ENCODE measurements around the gene TMIE.

Gene TMIE

DNA sequence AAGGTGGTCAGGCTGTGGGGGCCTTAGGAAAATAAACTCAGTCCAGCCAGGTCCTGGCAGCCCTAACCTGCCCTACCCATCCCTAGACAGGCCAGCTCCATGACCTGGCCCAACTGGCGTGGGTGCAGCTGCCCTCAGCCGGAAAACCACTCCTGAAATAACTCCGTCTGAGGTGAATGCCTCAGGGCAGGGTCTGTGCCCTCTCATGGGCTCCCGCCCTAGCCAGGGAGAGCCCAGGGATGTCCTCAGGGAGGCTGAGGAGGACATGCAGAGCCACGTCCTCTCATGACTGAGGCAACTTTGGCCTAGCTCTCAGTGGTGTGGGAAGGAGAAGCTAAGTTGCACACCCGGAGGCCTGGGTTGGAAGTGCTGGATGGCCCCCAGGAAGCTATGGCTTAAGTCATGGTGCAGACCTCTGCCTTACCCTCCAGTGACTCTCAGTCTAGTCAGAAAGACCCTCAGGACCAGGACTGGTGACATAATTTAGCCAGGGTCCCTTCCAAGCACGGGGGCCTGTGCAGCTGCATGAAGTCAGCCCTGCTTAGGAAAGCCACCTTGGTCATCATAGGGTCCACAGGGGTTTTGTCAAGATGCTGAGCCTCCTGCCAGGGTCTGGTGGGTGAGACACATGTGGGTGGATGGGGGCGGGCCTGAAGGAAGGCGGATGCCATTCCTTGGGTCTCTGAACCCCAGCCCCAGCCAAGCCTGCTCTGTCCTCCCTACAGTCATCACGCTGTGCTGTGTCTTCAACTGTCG lies 7.4 kb downstream of the TMIE start:
- DNase-seq (ENCODE audit: low read depth in 2 of 2): no peak

DNA sequence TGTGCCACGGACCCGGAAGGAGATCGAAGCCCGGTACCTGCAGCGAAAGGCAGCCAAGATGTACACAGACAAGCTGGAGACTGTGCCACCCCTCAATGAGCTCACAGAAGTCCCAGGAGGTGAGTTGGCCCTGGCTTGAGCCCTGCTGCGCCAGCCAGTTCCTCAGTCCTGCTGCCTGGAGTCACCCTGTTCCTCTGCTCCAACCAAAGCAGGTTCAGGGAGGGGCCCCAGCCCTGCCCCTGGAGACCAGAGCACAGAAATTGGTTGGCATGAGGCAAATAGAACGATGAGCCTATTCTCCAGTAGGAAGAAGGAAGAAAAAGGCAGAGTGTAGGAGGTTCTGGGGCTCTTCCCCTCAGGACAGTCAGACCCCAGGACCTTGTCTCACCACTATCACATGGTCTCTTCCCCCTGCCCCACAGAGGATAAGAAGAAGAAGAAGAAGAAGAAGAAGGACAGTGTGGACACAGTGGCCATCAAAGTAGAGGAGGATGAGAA lies 8.0 kb downstream of the TMIE start:
- DNase-seq (ENCODE audit: low read depth in 2 of 2): no peak

DNA sequence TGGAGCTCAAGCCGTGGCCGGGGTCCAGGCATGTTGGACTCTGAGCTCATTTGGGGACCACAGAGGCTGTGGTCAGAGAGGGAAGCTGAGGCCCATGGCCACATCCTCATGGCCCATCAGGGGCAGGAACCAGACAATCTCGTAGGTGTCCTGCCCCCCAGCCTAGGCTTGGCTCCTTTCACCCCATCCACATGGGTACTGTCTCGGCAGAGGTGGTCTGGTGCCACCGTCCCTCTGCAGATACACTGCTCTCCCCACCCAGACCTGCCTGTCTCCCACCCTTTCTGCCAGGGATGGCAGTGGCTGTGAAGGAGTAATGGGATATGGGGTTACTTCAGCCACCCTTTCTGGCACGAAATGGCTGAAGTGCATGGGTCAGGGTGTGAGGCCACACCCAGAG lies 8.5 kb downstream of the TMIE start:
- no peak for DNase-seq (ENCODE audit: low read depth in 2 of 2)

DNA sequence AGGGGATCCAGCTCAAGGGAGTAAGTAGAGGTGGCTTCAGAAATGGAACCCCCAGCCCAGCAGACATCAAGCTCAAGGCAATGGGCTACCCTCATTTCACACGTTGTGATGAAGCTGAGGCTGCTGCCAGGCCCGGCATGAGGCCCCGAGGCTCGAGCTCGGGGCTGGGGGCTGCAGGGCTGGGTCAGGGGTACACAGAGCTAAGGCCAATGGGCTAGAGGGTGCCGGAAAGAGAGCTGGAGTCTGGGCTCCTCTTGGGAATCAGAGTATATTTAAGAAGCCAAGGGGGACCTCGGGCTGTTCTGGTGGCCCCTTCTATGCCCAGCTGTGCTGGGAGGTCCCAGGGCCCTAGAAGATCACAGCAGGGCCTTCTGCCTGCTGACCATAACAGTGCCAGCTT lies 9.0 kb downstream of the TMIE start:
- DNase-seq (ENCODE audit: low read depth in 2 of 2): no peak

DNA sequence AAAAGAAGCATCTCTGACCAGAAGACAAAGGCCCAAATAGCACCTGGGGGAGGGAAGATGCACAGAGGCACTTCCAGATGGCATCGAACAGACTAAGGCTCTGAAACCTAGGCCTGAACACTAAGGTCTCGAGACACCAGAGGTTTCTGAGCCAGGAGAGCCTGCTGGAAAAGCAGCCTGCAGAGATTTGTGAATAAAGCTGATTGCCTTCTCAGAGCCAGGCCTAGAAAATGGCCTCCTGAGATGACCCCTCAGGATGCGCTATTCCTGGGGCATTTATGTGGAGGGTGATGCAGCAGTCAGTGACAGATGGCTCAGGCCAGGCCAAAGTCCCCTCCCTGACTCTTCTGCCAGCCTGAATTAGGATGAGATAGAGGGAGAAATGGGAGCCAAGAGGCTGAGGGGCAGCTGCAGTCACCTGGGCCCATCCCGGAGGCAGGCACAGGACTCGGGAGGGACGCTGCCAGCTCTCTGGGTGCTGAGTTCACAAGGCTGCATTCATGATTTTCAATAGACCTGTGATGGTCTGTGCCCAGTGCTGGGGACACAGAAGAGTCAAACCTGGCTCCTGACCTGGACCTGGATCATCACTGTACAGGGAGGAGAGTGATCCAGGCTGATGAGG lies 9.6 kb downstream of the TMIE start:
- no peak for DNase-seq (ENCODE audit: low read depth in 2 of 2)

DNA sequence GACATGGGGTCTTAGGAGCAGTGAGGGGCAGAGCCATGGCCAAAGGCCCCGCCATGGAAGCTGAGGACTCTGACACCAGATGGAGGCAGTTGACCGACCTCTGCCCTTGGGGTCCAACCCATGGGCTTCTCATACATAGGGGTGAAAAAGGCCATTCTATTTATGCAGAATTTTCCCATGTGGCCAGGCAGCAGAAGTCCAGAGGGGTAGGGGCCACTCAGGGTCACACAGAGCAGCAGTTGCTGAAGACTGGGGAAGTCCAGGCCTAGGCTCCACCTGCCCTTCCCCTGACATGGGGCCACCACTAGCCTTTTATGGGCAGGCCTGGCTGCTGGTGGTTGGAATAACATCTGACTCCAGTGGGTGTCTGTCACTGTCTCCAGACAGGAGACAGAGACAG lies 10.1 kb downstream of the TMIE start:
- DNase-seq (ENCODE audit: low read depth in 2 of 2): no peak

DNA sequence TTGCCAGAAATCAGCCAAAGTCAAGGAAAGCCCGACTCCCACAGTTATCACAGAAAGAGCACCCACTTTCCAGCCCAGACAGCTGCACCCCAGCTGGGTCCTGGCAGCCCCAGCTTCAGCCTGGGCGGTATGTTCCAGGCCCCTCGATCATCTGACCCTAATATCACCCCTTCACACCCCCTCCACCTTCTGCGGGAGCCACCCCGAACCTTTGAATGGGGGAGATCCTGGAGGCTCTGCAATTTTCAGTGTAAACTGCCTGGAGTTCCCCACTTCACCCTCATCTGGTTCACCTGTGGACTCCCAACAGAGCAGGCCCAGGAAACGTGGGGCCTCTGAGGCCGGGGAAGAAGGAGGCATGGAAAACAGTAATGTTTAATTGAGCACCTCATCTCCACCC lies 10.6 kb downstream of the TMIE start:
- DNase-seq (ENCODE audit: low read depth in 2 of 2): no peak

DNA sequence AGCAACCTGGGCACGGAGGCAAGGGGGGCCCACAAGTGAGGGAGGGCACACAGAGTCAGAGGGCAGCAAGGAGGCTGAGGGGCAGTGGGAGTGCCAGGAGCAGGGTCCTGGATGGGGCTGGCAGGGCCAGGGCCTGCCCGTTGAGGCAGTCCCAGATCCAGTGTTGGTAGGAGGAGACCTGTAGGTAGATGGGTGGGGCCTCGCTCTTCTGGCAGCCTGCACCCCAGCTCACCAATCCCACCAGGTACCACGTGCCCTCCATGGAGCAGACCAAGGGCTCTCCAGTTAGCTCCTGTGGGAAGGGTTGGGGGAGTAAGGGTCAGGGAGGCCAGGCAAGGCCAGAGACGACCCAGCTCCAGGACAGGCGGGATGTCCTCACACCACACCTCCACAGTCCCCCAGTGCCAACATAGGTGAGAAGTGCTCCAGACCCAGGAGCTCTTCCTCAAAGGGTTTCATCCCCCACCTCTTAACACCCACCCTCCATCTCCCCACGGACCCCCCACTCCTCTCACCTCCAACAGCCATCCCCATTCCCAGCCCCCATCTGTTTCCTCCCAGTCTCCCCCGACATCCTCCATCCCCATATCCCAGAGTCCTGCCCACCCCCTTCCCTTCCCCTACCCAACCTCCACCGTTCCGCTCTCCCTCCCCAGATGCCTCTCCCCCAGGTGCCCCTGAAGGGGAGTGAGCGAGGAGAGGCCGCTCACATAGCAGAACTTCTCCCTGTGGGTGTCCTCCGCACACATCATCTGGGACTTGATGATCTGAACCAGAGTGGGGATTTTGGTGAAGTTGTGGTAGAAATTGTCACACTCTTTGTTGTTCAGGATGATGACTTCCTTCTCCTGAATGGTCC lies 11.2 kb downstream of the TMIE start:
- no peak for DNase-seq (ENCODE audit: low read depth in 2 of 2)

DNA sequence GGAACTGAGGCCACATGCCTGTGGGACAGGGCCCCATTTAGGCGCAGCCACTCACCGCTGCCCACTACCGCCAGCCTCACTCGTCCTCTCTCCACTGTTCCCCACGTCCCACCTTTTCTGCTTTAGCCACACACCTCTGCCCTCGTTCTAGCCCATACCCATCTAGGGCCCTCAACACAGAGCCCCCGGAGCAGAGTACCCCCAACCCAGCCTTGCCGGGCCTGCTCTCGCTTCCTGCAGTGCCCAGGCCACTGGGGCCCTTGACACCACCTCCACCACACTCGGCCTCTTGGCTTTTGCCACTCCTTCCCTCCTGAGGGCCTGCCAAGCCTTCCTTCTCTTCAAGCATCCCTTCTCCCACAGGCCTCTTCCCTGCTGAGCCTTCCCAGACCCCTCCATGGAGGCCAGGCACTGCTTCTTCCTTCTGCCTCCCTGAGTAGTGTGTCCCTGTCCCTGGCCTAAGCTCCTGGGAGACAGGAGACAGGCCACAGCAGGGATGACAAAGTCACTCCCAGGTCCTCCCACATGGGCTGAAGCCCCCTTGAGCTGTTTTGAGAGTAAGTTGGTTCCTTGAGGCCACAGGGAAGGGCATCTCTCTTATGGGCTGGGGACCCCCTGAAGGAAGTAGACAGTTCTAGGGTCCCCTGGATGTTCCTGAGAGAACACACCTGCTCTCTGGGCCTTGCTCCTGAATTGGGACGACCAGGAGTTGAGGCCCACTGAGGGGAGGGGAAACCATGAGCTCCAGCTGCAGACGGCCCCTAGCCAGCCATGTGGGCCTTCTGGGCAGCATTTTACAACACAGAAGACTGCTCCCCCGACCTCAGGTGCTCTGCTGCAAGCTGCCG lies 12.1 kb downstream of the TMIE start:
- no peak for DNase-seq (ENCODE audit: low read depth in 2 of 2)

DNA sequence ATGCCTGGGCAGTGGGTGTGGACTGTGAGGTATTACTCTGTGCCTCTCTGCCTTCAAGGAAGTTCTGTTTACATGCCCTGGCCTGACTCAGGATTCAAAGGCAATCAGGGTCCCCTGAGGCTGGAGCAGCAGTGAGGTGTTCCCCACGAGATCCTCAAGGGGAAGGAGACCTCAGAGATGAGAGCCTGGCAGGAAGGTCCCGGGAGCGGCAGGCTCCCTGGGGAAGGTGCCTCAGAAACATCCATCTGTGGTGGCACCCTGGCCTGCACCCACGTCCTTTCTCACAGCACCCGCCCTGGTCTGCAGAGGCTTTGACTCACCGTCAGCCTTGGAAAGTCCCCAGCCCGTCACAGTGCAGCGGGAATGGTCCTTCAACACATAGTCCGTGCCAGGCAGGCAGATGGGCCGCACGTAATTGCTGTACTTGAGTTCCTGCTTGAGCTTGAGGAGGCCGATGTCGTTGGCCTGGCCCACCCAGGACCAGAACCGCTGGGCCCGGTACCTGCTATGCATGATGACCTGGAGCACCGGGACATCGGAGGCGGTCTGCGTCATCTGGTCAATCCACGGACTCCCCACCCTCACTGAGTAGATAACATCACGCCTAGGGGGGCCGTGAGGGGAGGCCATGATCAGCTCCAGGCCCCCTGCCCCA lies 12.8 kb downstream of the TMIE start:
- no peak for DNase-seq (ENCODE audit: low read depth in 2 of 2)

DNA sequence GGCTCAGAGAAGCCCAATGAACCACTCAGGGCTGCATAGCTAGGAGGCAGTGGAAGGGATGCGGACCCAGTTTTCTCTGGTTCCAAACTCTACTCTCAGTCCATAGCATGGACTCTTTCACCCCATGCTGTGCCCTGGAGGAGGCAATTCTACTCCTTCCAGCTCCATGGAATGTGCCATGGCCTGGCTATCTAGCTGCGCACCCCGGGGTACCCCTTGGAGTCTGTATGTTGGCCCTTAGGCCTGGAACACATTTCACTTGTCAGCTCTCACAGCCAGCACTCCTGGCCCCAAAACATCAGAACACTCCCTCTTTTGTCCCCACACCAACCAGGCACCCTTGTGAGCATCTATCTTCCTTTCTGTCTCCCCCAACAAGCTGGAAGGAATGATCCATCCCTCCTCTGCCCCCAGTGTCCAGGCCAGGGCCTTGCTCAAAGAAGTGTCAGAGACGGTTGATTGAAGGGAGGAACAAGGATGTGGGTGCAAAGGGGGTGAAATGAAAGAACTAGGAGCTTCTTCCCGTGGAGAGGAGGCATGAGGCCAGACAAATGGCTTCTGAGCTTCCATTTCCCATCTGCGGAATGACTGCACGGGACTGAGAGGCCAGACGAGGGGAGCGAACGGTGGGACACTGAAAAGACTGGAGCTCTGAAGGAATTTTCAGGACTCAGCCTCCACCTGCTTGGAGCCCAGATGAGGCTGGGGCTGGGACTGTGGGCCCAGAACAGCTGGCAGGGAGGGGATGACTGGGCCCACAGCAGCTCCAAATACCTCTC lies 13.7 kb downstream of the TMIE start:
- no peak for DNase-seq (ENCODE audit: low read depth in 2 of 2)

DNA sequence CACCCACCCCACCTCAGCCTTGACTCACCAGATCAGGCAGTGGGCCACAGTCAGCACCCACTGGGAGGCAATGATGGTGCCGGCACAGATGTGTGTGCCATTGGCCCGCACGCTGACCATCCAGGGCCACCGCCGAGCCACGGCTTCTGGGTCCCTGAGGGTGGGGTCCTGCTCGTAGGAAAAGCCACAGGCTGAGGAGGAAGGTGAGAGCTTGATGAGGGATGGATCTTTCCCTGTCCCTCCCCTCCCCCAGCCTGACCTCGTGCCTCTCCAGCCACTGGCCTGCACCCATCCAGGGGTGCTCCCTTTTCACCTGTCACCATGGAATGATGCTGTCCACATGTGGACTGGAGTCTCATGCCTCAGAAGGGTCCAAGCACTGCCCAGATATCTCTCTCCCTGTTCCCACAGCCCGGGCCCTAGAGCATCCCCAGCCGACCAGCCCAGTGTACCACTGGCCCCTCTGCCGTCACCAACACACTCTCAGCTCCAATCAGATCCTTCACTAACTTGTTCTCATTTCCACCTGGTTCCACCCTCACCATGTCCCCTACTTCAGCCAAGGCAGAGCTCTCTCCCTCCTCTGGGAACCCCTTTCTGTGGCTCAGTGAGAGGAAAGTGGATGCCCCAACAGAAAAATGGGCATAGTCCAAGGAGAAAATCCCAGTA lies 14.4 kb downstream of the TMIE start:
- no peak for DNase-seq (ENCODE audit: low read depth in 2 of 2)

DNA sequence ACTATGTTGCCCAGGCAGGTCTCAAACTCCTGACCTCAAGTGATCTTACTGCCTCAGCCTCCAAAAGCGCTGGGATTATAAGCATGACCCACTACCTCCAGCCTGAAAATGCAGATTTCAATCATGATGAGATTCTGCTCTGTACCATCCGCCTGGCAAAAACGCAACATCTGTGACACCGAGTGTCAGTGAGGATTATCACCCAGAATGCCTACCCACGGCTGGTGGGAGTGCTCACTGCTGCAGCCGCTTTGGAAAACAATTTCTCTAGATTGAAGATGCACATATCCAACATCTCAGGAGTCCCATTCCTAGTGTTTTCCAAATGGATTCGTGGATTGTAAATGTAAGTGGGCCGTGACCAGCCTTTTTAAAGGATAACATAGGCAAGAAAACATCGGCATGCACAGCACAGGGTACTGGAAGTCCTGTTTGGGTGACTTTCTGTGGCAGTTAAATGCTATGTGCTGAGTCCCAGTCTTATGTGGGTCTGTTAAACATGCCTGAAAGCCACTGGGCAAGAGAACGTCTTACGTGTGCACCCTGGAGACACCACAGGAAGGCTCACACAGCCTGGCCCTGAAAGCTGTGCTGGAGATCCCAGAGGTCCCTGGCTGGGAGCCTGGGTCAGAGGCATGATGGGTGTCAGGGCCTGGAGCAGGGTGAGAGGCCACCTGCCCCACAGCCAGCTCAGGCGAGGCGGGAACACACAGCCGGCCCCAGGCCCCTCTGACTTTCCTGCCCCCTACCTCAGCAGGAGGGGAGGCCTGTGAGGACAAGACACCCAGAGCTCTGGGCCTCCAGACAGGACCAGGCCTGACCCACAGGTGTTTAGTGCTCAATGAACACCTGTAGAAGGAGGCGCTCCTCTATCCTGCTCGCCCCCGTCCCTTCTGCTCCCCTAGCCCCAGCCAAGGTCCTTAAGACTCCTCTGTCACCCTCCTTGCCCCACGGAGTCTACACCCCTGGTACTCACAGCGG lies 15.6 kb downstream of the TMIE start:
- DNase-seq (ENCODE audit: low read depth in 2 of 2): no peak

DNA sequence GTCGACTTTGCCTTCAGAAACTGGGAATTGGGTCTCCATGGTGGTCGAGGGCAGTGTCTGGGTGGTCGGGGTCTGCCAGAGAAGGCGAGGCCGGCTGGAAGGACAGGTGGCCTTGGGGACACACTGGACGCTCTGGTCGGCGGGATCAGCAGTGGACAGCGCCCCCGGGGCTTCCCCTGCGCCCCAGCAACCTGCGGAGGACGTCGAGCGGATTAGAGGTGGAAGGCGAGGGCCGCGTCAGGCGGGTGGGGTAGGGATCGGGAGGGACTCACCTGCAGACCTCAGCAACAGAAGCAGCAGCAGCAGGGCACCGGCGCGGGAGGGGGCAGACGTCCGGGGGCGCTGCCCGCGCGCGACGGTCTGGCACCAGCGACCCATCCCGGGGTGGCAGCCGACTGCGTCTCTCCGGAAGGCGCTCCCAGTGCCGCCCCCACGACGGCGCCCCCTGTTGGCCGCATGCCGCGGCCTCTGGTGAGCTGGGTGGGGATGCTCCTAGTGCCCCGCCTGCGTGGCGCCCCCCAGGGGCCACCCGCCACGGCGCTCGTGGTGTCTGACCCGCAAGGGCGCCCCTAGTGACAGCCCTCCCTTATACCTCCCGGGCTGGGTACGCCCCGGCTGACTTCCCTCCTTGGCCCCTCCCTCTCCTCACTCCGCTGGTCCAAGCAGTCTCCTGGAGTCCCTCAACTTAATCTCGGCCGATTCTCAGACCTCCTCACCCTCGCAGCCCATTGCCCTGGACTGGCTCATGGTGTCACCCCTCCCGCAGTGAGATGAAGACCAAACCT lies 16.4 kb downstream of the TMIE start, which contains the start of gene PRSS50:
Gene PRSS50 (minus strand): TSS at position 423 of the 785 bp plus-strand sequence. CDS start 45 bp downstream, at position 378.
- DNase-seq (ENCODE audit: low read depth in 2 of 2): peak; percentile 28 to 54

DNA sequence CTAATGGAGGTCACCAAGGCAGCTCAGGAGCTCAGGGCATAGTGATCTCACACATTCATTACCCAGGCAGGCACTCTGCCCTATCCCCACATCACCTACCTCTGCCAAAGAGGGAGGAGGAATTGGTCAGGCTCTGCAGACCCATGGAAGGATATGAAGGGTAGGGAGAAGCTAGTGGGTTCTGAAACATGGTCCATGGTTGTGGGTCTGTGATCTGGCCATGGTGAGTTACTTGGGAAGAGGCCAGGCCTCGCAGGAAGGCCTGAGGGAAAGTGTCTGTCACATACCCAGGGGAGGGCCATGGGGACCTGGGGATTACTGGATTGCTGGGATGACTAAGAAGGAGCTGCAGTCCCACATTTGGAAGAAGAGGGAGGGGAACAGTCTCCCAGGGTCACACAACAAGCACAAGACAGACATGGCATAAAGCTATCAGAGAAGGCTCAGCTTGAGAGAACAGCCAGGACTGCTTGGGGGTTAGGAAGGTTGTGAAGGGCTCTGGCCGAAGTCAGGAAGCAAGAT lies 17.9 kb downstream of the TMIE start:
- DNase-seq (ENCODE audit: low read depth in 2 of 2): no peak

DNA sequence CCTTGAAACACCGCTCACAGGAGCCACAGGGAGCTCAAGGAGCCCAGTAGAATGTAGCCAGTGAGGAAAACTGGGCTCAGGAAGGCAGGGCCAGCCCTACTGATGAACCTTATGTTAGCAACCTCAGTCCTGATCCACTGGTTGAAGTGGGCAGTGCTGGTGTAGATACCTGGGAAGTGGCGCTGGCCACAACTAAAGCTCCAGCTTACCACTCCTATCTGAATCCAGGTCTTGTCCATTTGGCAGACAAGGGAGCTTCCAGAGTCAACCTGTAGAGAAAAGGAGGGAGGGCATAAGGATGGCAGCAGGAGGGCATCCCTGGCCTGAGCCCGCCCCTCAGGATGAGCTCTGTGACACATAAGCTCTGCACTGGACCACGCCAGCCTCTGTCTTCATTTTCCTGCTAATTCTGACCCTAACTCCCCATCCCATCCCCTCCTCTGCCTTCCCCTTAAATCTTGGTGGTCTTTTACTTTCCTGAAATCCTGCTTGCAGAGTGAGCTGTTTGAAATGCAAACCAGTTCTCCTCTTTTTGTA lies 18.6 kb downstream of the TMIE start:
- DNase-seq (ENCODE audit: low read depth in 2 of 2): no peak

DNA sequence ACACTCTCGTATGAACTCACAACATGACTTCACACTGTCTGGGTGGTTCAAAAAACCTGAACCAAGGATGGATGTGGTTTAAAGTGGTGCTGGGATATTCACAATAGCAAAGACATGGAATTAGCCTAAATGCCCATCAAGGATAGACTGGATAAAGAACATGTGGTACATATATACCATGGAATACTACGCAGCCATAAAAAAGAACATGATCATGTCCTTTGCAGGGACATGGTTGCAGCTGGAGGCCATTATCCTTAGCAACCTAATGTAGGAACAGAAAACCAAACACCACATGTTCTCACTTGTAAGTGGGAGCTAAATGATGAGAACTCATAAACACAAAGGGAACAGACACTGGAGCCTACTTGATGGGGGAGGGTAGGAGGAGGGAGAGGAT lies 19.8 kb downstream of the TMIE start:
- DNase-seq (ENCODE audit: low read depth in 2 of 2): no peak

Data from stimulated activated CD4-positive, alpha-beta T cell treated with anti-CD3 and anti-CD28 coated beads, Interleukin-4, amount 100 ng/mL, for 48 hours (primary cell).